PC-9 (cell line): ENCODE data around the gene DHFR2. TPM values are rescaled to one million over a fixed set of nuclear protein-coding genes. Genes with fewer than 3 reads are reported as not detected.
"Not testable (repeated sequence)": the region's sequence is repeated elsewhere in the genome, so short reads cannot be mapped to it uniquely, and the experiment has no call there.

Experiments used
- BruUV-seq: library from RNA; stranded (reverse); fragments of 400-500 nt; replicated peaks from 2 replicates; lab custom pipeline; 2021; lab: Mats Ljungman, UMichigan
- CTCF ChIA-PET: fragments of 300-600 bp; sonication (Branson Sonifier 250); formaldehyde crosslinking; loops from one replicate; lab custom pipeline; 2022; ENCODE audit warnings: antibody characterized with exemption; lab: Charles Lee
- POLR2A ChIA-PET: fragments of 300-600 bp; sonication (Branson Sonifier 250); formaldehyde crosslinking; loops from one replicate; lab custom pipeline; 2022; ENCODE audit warnings: antibody characterized with exemption; ENCODE audit not compliant: unreplicated experiment; lab: Charles Lee
- DNase-seq, 2 experiments: peaks; one replicate each; pipeline versions ENCODE4 v3.0.0 to v3.0.0-alpha.2; 2015 to 2022; ENCODE audit warnings: mixed read lengths in 1 of 2
- H2AFZ ChIP-seq: fragments of 200-600 bp; sonication (generic); 2 replicates; pipeline ENCODE4 v1.8.1; 2017; ENCODE audit warnings: antibody characterized with exemption
- H3F3A ChIP-seq: fragments of 200-600 bp; sonication (generic); 2 replicates; pipeline ENCODE4 v1.8.1; 2017; ENCODE audit warnings: antibody characterized with exemption, mild to moderate bottlenecking, low read depth; ENCODE audit not compliant: insufficient read depth
- H3K27ac ChIP-seq: fragments of 200-600 bp; sonication (generic); 2 replicates; pipeline ENCODE4 v1.6.1; 2016; ENCODE audit warnings: mixed run types
- H3K27me3 ChIP-seq: fragments of 200-600 bp; sonication (generic); 2 replicates; pipeline ENCODE4 v1.6.1; 2016; ENCODE audit warnings: low read depth, mixed run types; ENCODE audit not compliant: insufficient read depth
- H3K36me3 ChIP-seq: fragments of 200-600 bp; sonication (generic); 2 replicates; pipeline ENCODE4 v1.6.1; 2016; ENCODE audit warnings: low read depth, mixed run types
- H3K4me1 ChIP-seq: fragments of 200-600 bp; sonication (generic); replicated peaks from 2 replicates; pipeline ENCODE4 v1.6.1; 2016; ENCODE audit warnings: mixed run types; ENCODE audit not compliant: insufficient read depth
- H3K4me2 ChIP-seq: fragments of 200-600 bp; sonication (generic); 2 replicates; pipeline ENCODE4 v1.6.1; 2017; ENCODE audit warnings: mixed run types
- H3K4me3 ChIP-seq: fragments of 200-600 bp; sonication (generic); 2 replicates; pipeline ENCODE4 v1.6.1; 2016; ENCODE audit warnings: mixed run types
- H3K79me2 ChIP-seq: fragments of 200-600 bp; sonication (generic); 2 replicates; pipeline ENCODE4 v1.6.1; 2017; ENCODE audit warnings: low read depth, mixed run types
- H3K9me2 ChIP-seq: fragments of 200-600 bp; sonication (generic); 2 replicates; pipeline ENCODE4 v1.8.1; 2017; ENCODE audit warnings: mild to moderate bottlenecking; ENCODE audit not compliant: insufficient read depth
- H3K9me3 ChIP-seq: fragments of 200-600 bp; sonication (generic); 2 replicates; pipeline ENCODE4 v1.8.1; 2016; ENCODE audit warnings: low read depth; ENCODE audit not compliant: insufficient read depth
- H4K20me1 ChIP-seq: fragments of 200-600 bp; sonication (generic); 2 replicates; pipeline ENCODE4 v1.8.1; 2017; ENCODE audit not compliant: insufficient read depth
- CTCF ChIP-seq: fragments of 200-600 bp; sonication (generic); conservative IDR thresholded peaks from 2 replicates; pipeline ENCODE4 v1.6.1; 2017; ENCODE audit warnings: mixed run types, antibody characterized with exemption, mild to moderate bottlenecking, moderate library complexity
- EZH2 ChIP-seq: fragments of 200-600 bp; sonication (generic); IDR thresholded peaks from 2 replicates; pipeline ENCODE4 v1.8.0; 2017; ENCODE audit warnings: antibody characterized with exemption, low read depth
- intact Hi-C: fragments of 100-400 bp; cut with micrococcal nuclease; formaldehyde crosslinking; loops from one replicate; pipeline ENCODE4 v1.10.0; 2022; ENCODE audit not compliant: unreplicated experiment
- total RNA-seq: library from RNA; stranded (reverse); gene quantifications from 2 replicates; pipeline ENCODE4 v1.2.3, GENCODE V29; 2021

DHFR2 gene
- total RNA-seq, 1 experiment from 2014 or later: 8.2 TPM

GRCh38 chr3:94050546-94050945 is 12.2 kb downstream of the DHFR2 start:
- peaks cover 5% of the 10 kb centered on the region for H3F3A ChIP-seq
- H3K9me3 ChIP-seq: no peaks in the 10 kb centered on the region
- H3K4me3 ChIP-seq: no peak overlapping the region
- ChIA-PET POLR2A (no interaction called here), CTCF (interaction anchor here (0.6 kb wide), 1 partner anchor 329 kb away, joined by 4 read pairs; no protein-coding TSS in a partner anchor)
- H3K36me3 ChIP-seq: no peaks in the 10 kb centered on the region
- H4K20me1 ChIP-seq: no peaks in the 10 kb centered on the region
- H3K27me3 ChIP-seq: no peaks in the 10 kb centered on the region
- H3K4me2 ChIP-seq: no peak overlapping the region
- H3K27ac ChIP-seq: no peak overlapping the region
- no TSS peak for BruUV-seq
- H3K79me2 ChIP-seq: no peaks in the 10 kb centered on the region
- H3K9me2 ChIP-seq: no peaks in the 10 kb centered on the region
- TF ChIP-seq CTCF (no peak), EZH2 (no peak)
- no peaks in the 10 kb centered on the region for H3K4me1 ChIP-seq
- intact Hi-C loops: no loop called here
- H2AFZ ChIP-seq: no peak overlapping the region
- no peak for DNase-seq

GRCh38 chr3:94049267-94049666 is 13.4 kb downstream of the DHFR2 start:
- intact Hi-C loops: loop anchor here (10.0 kb wide), 1 partner anchor 56 kb away; no protein-coding TSS in a partner anchor
- H3K79me2 ChIP-seq: no peaks in the 10 kb centered on the region
- no peaks in the 10 kb centered on the region for H3K9me3 ChIP-seq
- no peaks in the 10 kb centered on the region for H4K20me1 ChIP-seq
- H3K4me2 ChIP-seq: no peak overlapping the region
- ChIA-PET POLR2A (no interaction called here), CTCF (no interaction called here)
- no peaks in the 10 kb centered on the region for H3K27me3 ChIP-seq
- no peak for DNase-seq
- peaks cover 5% of the 10 kb centered on the region for H3F3A ChIP-seq
- no peaks in the 10 kb centered on the region for H3K36me3 ChIP-seq
- no peak overlapping the region for H3K27ac ChIP-seq
- H3K4me3 ChIP-seq: no peak overlapping the region
- no peaks in the 10 kb centered on the region for H3K4me1 ChIP-seq
- no peak for TF ChIP-seq CTCF
- no peak for TF ChIP-seq EZH2
- H3K9me2 ChIP-seq: no peaks in the 10 kb centered on the region
- H2AFZ ChIP-seq: no peak overlapping the region
- BruUV-seq: no TSS peak

- BruUV-seq: no TSS peak
- no peak for TF ChIP-seq EZH2
- TF ChIP-seq CTCF: no peak
- H3K9me2 ChIP-seq: no peaks in the 10 kb centered on the region
These were observed 16.2 kb downstream of the DHFR2 start for GRCh38 chr3:94046533-94046932.

GRCh38 chr3:94044100-94044936 is 18.4 kb downstream of the DHFR2 start:
- BruUV-seq, H3K4me3 ChIP-seq, H3K4me1 ChIP-seq, H3K36me3 ChIP-seq, H3F3A ChIP-seq, H3K79me2 ChIP-seq, DNase-seq, H3K9me2 ChIP-seq, POLR2A ChIA-PET, CTCF ChIA-PET, H4K20me1 ChIP-seq, H3K27ac ChIP-seq, H2AFZ ChIP-seq, H3K27me3 ChIP-seq, H3K4me2 ChIP-seq, H3K9me3 ChIP-seq: not testable (repeated sequence)
- intact Hi-C loops: loop anchor here (10.0 kb wide), 1 partner anchor 60 kb away; no protein-coding TSS in a partner anchor

More at GRCh38 chr3:94046533-94046932, 16.2 kb downstream of the DHFR2 start:
- intact Hi-C loops: loop anchor here (10.0 kb wide), 1 partner anchor 58 kb away; no protein-coding TSS in a partner anchor
- H3K4me3 ChIP-seq: no peak overlapping the region
- no peaks in the 10 kb centered on the region for H4K20me1 ChIP-seq
- H3K36me3 ChIP-seq: no peaks in the 10 kb centered on the region
- no peaks in the 10 kb centered on the region for H3K9me3 ChIP-seq
- no peaks in the 10 kb centered on the region for H3K4me1 ChIP-seq
- ChIA-PET POLR2A (no interaction called here), CTCF (no interaction called here)
- H2AFZ ChIP-seq: no peak overlapping the region
- no peaks in the 10 kb centered on the region for H3K79me2 ChIP-seq
- peaks cover 3% of the 10 kb centered on the region; the same call in 1 of the 2 replicates for H3F3A ChIP-seq
- H3K27me3 ChIP-seq: no peaks in the 10 kb centered on the region
- H3K27ac ChIP-seq: no peak overlapping the region
- DNase-seq: no peak
- H3K4me2 ChIP-seq: no peak overlapping the region
